GM13976 (cell line): ENCODE results near the gene CCDC106.

Experiments
- DNase-seq: peaks from one replicate; pipeline ENCODE4 v3.0.0; 2012; ENCODE audit warnings: low spot score
- CTCF ChIP-seq: IDR thresholded peaks from 2 replicates; pipeline ENCODE4 v1.5.1; 2012; ENCODE audit warnings: borderline replicate concordance, mild to moderate bottlenecking; ENCODE audit not compliant: insufficient read depth; ENCODE audit errors: extremely low read depth, missing control alignments, control extremely low read depth
- in situ Hi-C: fragments of 300-500 bp; cut with MboI; formaldehyde crosslinking; loops from one replicate; pipeline ENCODE4 v1.12.0; 2022; ENCODE audit warnings: low sequenced_read_pairs, mixed read lengths, inconsistent platforms; ENCODE audit not compliant: unreplicated experiment

Gene CCDC106

DNA sequence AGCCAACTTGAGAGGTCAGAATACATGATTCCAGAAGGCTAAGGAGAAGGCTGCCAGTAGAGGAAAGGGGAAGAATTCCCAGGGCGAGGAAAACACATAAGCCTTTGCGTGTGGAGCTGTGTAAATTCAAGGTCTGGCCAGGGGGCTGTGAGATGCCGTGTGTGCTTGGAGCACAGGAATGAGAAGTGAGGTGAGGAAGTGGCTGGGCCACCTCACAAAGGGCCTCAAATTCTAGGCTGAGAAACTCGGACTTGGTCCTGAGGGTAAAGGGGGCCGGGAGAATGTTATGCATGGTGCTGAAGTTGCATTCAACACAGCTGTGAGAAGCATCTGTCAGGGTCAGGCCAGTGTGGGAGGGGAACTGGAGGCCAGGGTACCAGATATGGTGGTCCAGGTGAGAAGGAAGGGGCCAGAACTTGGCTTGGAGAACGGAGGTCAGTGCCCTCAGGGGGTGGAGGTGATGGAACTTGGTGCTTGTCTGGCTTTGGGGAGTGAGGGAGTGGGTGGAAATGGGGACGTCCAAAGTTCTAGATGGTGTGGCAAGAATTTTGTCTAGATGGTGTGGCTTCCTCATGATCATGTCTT, 12.1 kb upstream of the CCDC106 start:
- in situ Hi-C loops, result no loop called here
- TF ChIP-seq CTCF, result no peak
- no peak for DNase-seq

DNA sequence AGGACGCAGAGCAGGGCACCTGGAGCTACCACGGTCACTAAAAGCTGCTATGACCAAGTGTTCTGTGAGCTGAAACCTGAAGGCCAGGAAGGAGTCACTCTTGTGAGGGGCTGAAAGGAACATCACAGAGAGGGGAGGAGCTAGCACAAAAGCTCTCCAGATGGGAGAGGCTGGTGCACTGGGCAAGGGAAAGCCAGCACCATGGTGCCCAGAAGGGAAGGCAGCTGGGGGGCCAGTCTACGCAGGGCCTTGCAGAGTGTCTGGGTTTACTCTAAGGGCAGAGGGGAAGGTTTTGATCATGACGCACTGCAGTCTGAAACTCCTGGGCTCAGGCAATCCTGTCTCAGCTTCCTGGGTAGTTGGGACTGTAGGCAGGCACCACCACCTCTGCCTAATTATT, 11.3 kb upstream of the CCDC106 start:
- in situ Hi-C loops, result no loop called here
- no peak for TF ChIP-seq CTCF
- DNase-seq, result no peak

DNA sequence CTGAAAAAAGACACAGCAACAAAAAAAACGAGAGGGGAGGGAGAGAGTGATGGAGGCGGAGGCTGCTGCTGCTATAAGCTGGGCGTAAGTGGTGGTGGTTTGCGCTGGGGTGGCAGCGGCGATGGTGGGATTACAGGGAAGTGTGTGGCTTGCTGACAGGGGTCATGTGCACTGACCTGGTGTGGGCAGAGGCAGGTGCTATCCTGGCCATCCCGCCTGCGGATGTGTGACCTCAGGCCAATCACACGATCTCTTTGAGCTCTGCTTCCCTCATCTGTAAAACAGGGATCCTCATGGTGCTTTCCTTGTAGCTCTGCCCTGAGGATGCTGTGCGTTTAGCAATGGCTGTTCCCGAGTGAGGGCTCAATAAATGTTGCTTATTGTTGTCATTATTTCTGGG, 10.5 kb upstream of the CCDC106 start:
- in situ Hi-C loops, result no loop called here
- no peak for DNase-seq
- no peak for TF ChIP-seq CTCF

DNA sequence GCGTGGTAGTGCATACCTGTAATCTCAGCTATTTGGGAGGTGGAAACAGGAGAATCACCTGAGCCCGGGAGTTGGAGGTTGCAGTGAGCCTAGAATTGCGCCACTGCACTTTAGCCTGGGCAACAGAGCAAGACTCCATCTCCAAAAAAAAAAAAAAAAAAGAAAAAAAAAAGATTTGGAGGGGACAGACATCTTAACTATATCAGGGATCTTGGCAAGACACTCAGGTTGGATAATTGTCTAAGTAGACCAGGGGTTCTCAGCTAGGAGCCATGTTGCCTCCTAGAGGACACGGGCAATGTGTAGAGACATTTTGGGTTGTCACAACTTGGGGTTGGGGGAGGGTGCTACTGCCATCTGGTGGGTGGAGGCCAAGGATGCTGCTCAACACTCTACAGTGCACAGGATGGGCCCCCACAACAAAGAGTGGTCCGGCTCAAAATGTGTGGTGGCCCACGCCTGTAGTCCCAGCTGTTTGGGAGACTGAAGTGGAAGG, 9.1 kb upstream of the CCDC106 start:
- in situ Hi-C loops, result no loop called here
- DNase-seq, result no peak
- peak; percentile 30 for TF ChIP-seq CTCF

GRCh38 chr19:55640043-55640576, 7.9 kb upstream of the CCDC106 start:
- DNase-seq, result peak; percentile 59
- in situ Hi-C loops, result no loop called here
- peak; percentile 12 for TF ChIP-seq CTCF

- peak; percentile 82 for DNase-seq
- no peak for TF ChIP-seq CTCF
- in situ Hi-C loops, result no loop called here
These were observed 7.2 kb upstream of the CCDC106 start, which contains the start of gene ZNF580 for GRCh38 chr19:55640577-55641425. ZNF580 (plus strand) TSS chr19:55641002; CDS start chr19:55642509, 1,507 bp downstream.
